ENCODE results near the gene ACOT12. TPM values are rescaled to one million over a fixed set of nuclear protein-coding genes. Genes with fewer than 3 reads are reported as not detected.

ACOT12 gene
- total and polyA plus RNA-seq, 2 experiments from 2014 or later, result 0.15 TPM; not detected in 1

DNA sequence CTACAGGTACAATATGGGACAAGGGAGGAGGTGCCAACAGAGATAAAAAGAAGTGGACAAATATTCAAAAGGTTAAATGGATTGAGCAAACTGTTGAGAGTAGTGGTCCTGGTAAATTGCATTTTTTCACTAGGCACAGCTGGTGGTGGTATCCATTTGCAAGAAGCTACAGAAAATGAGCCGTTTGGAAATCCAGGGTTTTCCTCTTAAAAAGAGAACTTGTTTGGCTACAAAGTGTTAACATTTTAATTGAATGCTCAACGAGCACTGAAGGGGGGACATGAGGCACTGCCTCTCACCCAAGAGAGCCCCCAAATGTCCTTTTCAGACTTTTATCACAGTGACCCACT lies 93.0 kb downstream of the ACOT12 start (continued):
- TF ChIP-seq REST (IDR thresholded peaks at IDR 0.05; ENCODE audit: unreplicated experiment), result no peak

GRCh38 chr5:81297531-81297930 lies 96.4 kb downstream of the ACOT12 start:
- Histone ChIP-seq H3K9me2 (ENCODE audit: insufficient read depth) (no peaks in the 10 kb centered on the region), H3K4me2 (no peak overlapping the region), H4K20me1 (replicated peaks; ENCODE audit: insufficient read depth) (no peaks in the 10 kb centered on the region; the same call in none of the 2 replicates), H3K27ac (ENCODE audit: low read depth) (no peak overlapping the region), H3K27me3 (ENCODE audit: insufficient read depth) (no peaks in the 10 kb centered on the region), H3F3A (replicated peaks; ENCODE audit: low read depth) (no peaks in the 10 kb centered on the region), H3K4me1 (ENCODE audit: insufficient read depth) (peaks cover 9% of the 10 kb centered on the region; the same call in 1 of the 2 replicates), H3K4me3 (no peak overlapping the region), H3K79me2 (replicated peaks; ENCODE audit: insufficient read depth) (peaks cover 72% of the 10 kb centered on the region), H2AFZ (no peak overlapping the region), H3K36me3 (ENCODE audit: insufficient read depth) (peaks cover 8% of the 10 kb centered on the region; the same call in 1 of the 2 replicates)
- Mint-ChIP-seq H3K9me3 (peaks cover 23% of the 10 kb centered on the region), H3K27ac (no peak overlapping the region), H3K4me1 (peaks cover 11% of the 10 kb centered on the region), H3K36me3 (ENCODE audit: low read depth) (peaks cover 24% of the 10 kb centered on the region), H3K27me3 (ENCODE audit: insufficient read depth, low read depth, poor library complexity) (peaks cover 2% of the 10 kb centered on the region), H3K4me3 (no peak overlapping the region)
- DNase-seq (ENCODE audit: low spot score), result no peak
- no peak for ATAC-seq
- no peak for TF ChIP-seq NANOG (IDR thresholded peaks at IDR 0.05; ENCODE audit: borderline replicate concordance)
- TF ChIP-seq CTCF (conservative IDR thresholded peaks at IDR 0.05; ENCODE audit: low read depth in 2 of 2), result no peak
- no peak for TF ChIP-seq EZH2 (IDR thresholded peaks at IDR 0.05; ENCODE audit: low read depth, unreplicated experiment)
- TF ChIP-seq, protein P1, sequence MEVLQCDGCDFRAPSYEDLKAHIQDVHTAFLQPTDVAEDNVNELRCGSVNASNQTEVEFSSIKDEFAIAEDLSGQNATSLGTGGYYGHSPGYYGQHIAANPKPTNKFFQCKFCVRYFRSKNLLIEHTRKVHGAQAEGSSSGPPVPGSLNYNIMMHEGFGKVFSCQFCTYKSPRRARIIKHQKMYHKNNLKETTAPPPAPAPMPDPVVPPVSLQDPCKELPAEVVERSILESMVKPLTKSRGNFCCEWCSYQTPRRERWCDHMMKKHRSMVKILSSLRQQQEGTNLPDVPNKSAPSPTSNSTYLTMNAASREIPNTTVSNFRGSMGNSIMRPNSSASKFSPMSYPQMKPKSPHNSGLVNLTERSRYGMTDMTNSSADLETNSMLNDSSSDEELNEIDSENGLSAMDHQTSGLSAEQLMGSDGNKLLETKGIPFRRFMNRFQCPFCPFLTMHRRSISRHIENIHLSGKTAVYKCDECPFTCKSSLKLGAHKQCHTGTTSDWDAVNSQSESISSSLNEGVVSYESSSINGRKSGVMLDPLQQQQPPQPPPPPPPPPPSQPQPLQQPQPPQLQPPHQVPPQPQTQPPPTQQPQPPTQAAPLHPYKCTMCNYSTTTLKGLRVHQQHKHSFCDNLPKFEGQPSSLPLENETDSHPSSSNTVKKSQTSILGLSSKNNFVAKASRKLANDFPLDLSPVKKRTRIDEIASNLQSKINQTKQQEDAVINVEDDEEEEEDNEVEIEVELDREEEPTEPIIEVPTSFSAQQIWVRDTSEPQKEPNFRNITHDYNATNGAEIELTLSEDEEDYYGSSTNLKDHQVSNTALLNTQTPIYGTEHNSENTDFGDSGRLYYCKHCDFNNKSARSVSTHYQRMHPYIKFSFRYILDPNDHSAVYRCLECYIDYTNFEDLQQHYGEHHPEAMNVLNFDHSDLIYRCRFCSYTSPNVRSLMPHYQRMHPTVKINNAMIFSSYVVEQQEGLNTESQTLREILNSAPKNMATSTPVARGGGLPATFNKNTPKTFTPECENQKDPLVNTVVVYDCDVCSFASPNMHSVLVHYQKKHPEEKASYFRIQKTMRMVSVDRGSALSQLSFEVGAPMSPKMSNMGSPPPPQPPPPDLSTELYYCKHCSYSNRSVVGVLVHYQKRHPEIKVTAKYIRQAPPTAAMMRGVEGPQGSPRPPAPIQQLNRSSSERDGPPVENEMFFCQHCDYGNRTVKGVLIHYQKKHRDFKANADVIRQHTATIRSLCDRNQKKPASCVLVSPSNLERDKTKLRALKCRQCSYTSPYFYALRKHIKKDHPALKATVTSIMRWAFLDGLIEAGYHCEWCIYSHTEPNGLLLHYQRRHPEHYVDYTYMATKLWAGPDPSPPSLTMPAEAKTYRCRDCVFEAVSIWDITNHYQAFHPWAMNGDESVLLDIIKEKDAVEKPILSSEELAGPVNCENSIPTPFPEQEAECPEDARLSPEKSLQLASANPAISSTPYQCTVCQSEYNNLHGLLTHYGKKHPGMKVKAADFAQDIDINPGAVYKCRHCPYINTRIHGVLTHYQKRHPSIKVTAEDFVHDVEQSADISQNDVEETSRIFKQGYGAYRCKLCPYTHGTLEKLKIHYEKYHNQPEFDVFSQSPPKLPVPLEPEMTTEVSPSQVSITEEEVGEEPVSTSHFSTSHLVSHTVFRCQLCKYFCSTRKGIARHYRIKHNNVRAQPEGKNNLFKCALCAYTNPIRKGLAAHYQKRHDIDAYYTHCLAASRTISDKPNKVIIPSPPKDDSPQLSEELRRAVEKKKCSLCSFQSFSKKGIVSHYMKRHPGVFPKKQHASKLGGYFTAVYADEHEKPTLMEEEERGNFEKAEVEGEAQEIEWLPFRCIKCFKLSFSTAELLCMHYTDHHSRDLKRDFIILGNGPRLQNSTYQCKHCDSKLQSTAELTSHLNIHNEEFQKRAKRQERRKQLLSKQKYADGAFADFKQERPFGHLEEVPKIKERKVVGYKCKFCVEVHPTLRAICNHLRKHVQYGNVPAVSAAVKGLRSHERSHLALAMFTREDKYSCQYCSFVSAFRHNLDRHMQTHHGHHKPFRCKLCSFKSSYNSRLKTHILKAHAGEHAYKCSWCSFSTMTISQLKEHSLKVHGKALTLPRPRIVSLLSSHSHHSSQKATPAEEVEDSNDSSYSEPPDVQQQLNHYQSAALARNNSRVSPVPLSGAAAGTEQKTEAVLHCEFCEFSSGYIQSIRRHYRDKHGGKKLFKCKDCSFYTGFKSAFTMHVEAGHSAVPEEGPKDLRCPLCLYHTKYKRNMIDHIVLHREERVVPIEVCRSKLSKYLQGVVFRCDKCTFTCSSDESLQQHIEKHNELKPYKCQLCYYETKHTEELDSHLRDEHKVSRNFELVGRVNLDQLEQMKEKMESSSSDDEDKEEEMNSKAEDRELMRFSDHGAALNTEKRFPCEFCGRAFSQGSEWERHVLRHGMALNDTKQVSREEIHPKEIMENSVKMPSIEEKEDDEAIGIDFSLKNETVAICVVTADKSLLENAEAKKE (CRISPR knock-in tag; IDR thresholded peaks at IDR 0.05), result no peak
- TF ChIP-seq CREB1 (CRISPR knock-in tag; IDR thresholded peaks at IDR 0.05; ENCODE audit: low read depth), result no peak
- no peak for TF ChIP-seq REST (IDR thresholded peaks at IDR 0.05; ENCODE audit: unreplicated experiment)
- TF ChIP-seq ZNF114 (CRISPR knock-in tag; IDR thresholded peaks at IDR 0.05), result no peak
- no peak for TF ChIP-seq EZH2phosphoT487 (IDR thresholded peaks at IDR 0.05; ENCODE audit: unreplicated experiment)

Measured in GM23338 (cell line).